SJCRH30 (cell line): ENCODE measurements around the gene LILRB4. TPM values are rescaled to one million over a fixed set of nuclear protein-coding genes. Genes with fewer than 3 reads are reported as not detected.
"Not testable (repeated sequence)": the region's sequence is repeated elsewhere in the genome, so short reads cannot be mapped to it uniquely, and the experiment has no call there.

Experiments used
- DNase-seq, 2 experiments: peaks; one replicate each; pipeline ENCODE4 v3.0.0-alpha.2; 2015 to 2020
- H3K27ac ChIP-seq: fragments of 250-450 bp; sonication (Bioruptor Pico); 2 replicates; pipeline ENCODE4 v1.5.1; 2020; ENCODE audit warnings: mild to moderate bottlenecking, moderate library complexity
- H3K27me3 ChIP-seq: fragments of 250-450 bp; sonication (Bioruptor Pico); 2 replicates; pipeline ENCODE4 v1.5.1; 2020; ENCODE audit warnings: mild to moderate bottlenecking, moderate library complexity
- H3K36me3 ChIP-seq: fragments of 250-450 bp; sonication (Bioruptor Pico); 2 replicates; pipeline ENCODE4 v1.5.1; 2020; ENCODE audit warnings: mild to moderate bottlenecking, moderate library complexity
- H3K4me1 ChIP-seq: fragments of 250-450 bp; sonication (Bioruptor Pico); 2 replicates; pipeline ENCODE4 v1.5.1; 2020; ENCODE audit warnings: mild to moderate bottlenecking, moderate library complexity
- H3K4me3 ChIP-seq: fragments of 250-450 bp; sonication (Bioruptor Pico); 2 replicates; pipeline ENCODE4 v1.5.1; 2020; ENCODE audit warnings: mild to moderate bottlenecking, moderate library complexity
- H3K9me3 ChIP-seq: fragments of 250-450 bp; sonication (Bioruptor Pico); replicated peaks from 2 replicates; pipeline ENCODE4 v1.5.1; 2020; ENCODE audit warnings: mild to moderate bottlenecking, moderate library complexity
- total RNA-seq: library from RNA; depleted of rRNA; stranded (reverse); fragments of >200 nt; shearing (Covaris generic); gene quantifications from 2 replicates; pipeline ENCODE4 v1.2.3, GENCODE V29; 2014; rRNA removed

Gene LILRB4
- total RNA-seq, 1 experiment from 2014 or later, result not detected

- H3K4me1 ChIP-seq, H3K27ac ChIP-seq, H3K27me3 ChIP-seq, H3K4me3 ChIP-seq, H3K36me3 ChIP-seq, DNase-seq, H3K9me3 ChIP-seq: not testable (repeated sequence)
These were observed 34.9 kb downstream of the LILRB4 start for GRCh38 chr19:54697716-54698115.

GRCh38 chr19:54704928-54705327, 42.1 kb downstream of the LILRB4 start:
- no peak overlapping the region for H3K27ac ChIP-seq
- DNase-seq, result no peak
- no peaks in the 10 kb centered on the region for H3K9me3 ChIP-seq
- no peak overlapping the region for H3K4me3 ChIP-seq
- H3K27me3 ChIP-seq, result peaks cover 4% of the 10 kb centered on the region; the same call in 1 of the 2 replicates
- H3K36me3 ChIP-seq, result no peaks in the 10 kb centered on the region
- no peaks in the 10 kb centered on the region for H3K4me1 ChIP-seq

- H3K4me3 ChIP-seq, result no peak overlapping the region
- H3K4me1 ChIP-seq, result no peaks in the 10 kb centered on the region
- H3K36me3 ChIP-seq, result no peaks in the 10 kb centered on the region
- no peak overlapping the region for H3K27ac ChIP-seq
- DNase-seq, result peak in 1 of 2 experiments; percentile 6
- 0 out of 2 replicates have a peak, but pooled peaks cover 4% of the 10 kb centered on the region for H3K27me3 ChIP-seq
- no peaks in the 10 kb centered on the region for H3K9me3 ChIP-seq
These were observed 45.2 kb downstream of the LILRB4 start for GRCh38 chr19:54707962-54708361.

GRCh38 chr19:54708781-54709180, 46.0 kb downstream of the LILRB4 start:
- H3K4me1 ChIP-seq, result no peaks in the 10 kb centered on the region
- H3K36me3 ChIP-seq, result no peaks in the 10 kb centered on the region
- no peaks in the 10 kb centered on the region for H3K9me3 ChIP-seq
- H3K4me3 ChIP-seq, result no peak overlapping the region
- no peak overlapping the region for H3K27ac ChIP-seq
- no peaks in the 10 kb centered on the region for H3K27me3 ChIP-seq
- no peak for DNase-seq

DNA sequence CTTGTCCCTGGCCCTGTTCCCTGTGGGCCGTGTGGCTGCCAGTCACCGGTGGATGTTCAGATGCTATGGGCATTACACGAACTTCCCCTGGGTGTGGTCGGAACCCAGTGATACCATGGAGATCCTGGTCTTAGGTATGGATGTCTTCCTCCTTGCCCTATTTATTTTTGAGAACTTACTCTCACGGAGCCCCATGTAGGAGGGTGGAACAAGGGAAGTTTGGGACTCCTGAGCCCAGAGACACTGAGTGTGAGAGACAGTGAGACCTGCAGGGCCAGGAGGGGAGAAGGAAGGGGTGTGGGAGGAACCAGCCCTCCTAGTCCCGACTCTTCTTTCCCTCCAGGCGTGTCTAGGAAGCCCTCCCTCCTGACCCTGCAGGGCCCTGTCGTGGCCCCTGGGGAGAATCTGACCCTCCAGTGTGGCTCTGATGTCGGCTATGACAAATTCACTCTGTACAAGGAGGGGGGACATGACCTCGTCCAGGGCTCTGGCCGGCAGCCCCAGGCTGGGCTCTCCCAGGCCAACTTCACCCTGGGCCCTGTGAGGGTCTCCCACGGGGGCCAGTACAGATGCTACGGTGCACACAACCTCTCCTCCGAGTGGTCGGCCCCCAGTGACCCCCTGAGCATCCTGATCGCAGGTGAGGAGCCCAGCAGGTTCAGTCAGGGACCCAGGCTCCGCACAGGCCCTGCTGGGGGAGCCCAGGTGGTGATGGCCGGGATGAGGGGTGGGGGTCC, 46.6 kb downstream of the LILRB4 start:
- Histone ChIP-seq H3K4me1 (no peaks in the 10 kb centered on the region), H3K27ac (no peak overlapping the region), H3K4me3 (no peak overlapping the region), H3K9me3 (no peaks in the 10 kb centered on the region), H3K27me3 (no peaks in the 10 kb centered on the region), H3K36me3 (no peaks in the 10 kb centered on the region)
- no peak for DNase-seq

GRCh38 chr19:54709956-54710355, 47.2 kb downstream of the LILRB4 start:
- not testable (repeated sequence) for H3K27me3 ChIP-seq, H3K4me1 ChIP-seq, H3K4me3 ChIP-seq, DNase-seq, H3K9me3 ChIP-seq, H3K27ac ChIP-seq, H3K36me3 ChIP-seq

Other genes with a start within 250 kb of the LILRB4 start
- gene TTYH1, start 247.5 kb upstream of the LILRB4 start, total RNA-seq, result not detected in 2 replicates
- 18.9 and 25.6 TPM in 2 replicates for gene LENG8, start 213.8 kb upstream of the LILRB4 start, total RNA-seq
- 0.38 and 0.40 TPM in 2 replicates for gene LENG9, start 199.2 kb upstream of the LILRB4 start, total RNA-seq
- gene CDC42EP5, start 189.7 kb upstream of the LILRB4 start, total RNA-seq, result 0.20 and 1.2 TPM in 2 replicates
- not detected in 2 replicates for gene LAIR2, start 160.2 kb upstream of the LILRB4 start, total RNA-seq
- not detected in 2 replicates for gene LILRA2, start 89.2 kb upstream of the LILRB4 start, total RNA-seq
- not detected in 2 replicates for gene LILRA1, start 69.4 kb upstream of the LILRB4 start, total RNA-seq
- gene LILRB1, start 32.5 kb upstream of the LILRB4 start, total RNA-seq, result not detected in 2 replicates
- gene KIR3DL3, start 61.5 kb downstream of the LILRB4 start, total RNA-seq, result not detected in 2 replicates
- gene KIR2DL3, start 75.5 kb downstream of the LILRB4 start, total RNA-seq, result not detected in 2 replicates
- gene KIR2DL1, start 106.8 kb downstream of the LILRB4 start, total RNA-seq, result not detected in 2 replicates
- gene KIR2DL4, start 140.6 kb downstream of the LILRB4 start, total RNA-seq, result not detected in 2 replicates
- not detected in 2 replicates for gene KIR3DL1, start 153.5 kb downstream of the LILRB4 start, total RNA-seq
- gene KIR2DS4, start 169.7 kb downstream of the LILRB4 start, total RNA-seq, result not detected in 2 replicates
- gene KIR3DL2, start 187.5 kb downstream of the LILRB4 start, total RNA-seq, result not detected in 2 replicates
- gene FCAR, start 211.2 kb downstream of the LILRB4 start, total RNA-seq, result not detected in 2 replicates
- not detected in 2 replicates for gene NCR1, start 243.2 kb downstream of the LILRB4 start, total RNA-seq